OCI-LY3 (cell line): ENCODE measurements around the gene TRIM29.

Source experiments
- H2AFZ ChIP-seq: fragments of 200-600, 300-600 bp; shearing (Covaris generic); 2 replicates; pipeline ENCODE4 v1.6.0; 2014; ENCODE audit warnings: antibody characterized with exemption, low read depth, low read length
- H3K27ac ChIP-seq: fragments of 200-600, 300-600 bp; sonication (generic); 2 replicates; pipeline ENCODE4 v1.5.1; 2014; ENCODE audit warnings: mild to moderate bottlenecking, low read length, moderate library complexity, mixed read lengths
- H3K27me3 ChIP-seq: fragments of 200-600, 300-600 bp; sonication (generic); 2 replicates; pipeline ENCODE4 v1.6.1; 2014; ENCODE audit warnings: low read depth, low read length, mixed read lengths
- H3K36me3 ChIP-seq: fragments of 200-600, 300-600 bp; sonication (generic); replicated peaks from 2 replicates; pipeline ENCODE3; 2014; ENCODE audit warnings: low read depth, low read length, mixed read lengths
- H3K4me1 ChIP-seq: fragments of 300-600, 200-600 bp; sonication (generic); 2 replicates; pipeline ENCODE4 v1.6.1; 2014; ENCODE audit warnings: low read length, mixed read lengths
- H3K4me2 ChIP-seq: fragments of 200-600, 300-600 bp; sonication (generic); 2 replicates; pipeline ENCODE4 v1.6.1; 2014; ENCODE audit warnings: low read length, mixed read lengths
- H3K4me3 ChIP-seq: fragments of 300-600, 200-600 bp; sonication (generic); 2 replicates; pipeline ENCODE4 v1.5.1; 2014; ENCODE audit warnings: antibody characterized with exemption, mild to moderate bottlenecking, low read length, moderate library complexity
- H3K79me2 ChIP-seq: fragments of 300-600, 200-600 bp; shearing (Covaris generic); 2 replicates; pipeline ENCODE4 v1.6.1; 2014; ENCODE audit warnings: mild to moderate bottlenecking, low read length, mixed read lengths
- H3K9ac ChIP-seq: fragments of 300-600, 200-600 bp; shearing (Covaris generic); 2 replicates; pipeline ENCODE4 v1.6.0; 2014; ENCODE audit warnings: mild to moderate bottlenecking, low read length, moderate library complexity
- H3K9me3 ChIP-seq: fragments of 200-600, 300-600 bp; shearing (Covaris generic); 2 replicates; pipeline ENCODE4 v1.6.1; 2014; ENCODE audit warnings: low read length, mixed read lengths; ENCODE audit not compliant: insufficient read depth
- H4K20me1 ChIP-seq: fragments of 200-600, 300-600 bp; sonication (generic); 2 replicates; pipeline ENCODE4 v1.6.1; 2016; ENCODE audit warnings: low read length, mixed read lengths; ENCODE audit not compliant: insufficient read depth
- CTCF ChIP-seq: fragments of 200-600, 300-600 bp; sonication (generic); IDR thresholded peaks from 2 replicates; pipeline ENCODE4 v1.5.1; 2014; ENCODE audit warnings: antibody characterized with exemption, low read length, low read depth
- EZH2phosphoT487 ChIP-seq: fragments of 200-600 bp; shearing (Covaris generic); IDR thresholded peaks from 2 replicates; pipeline ENCODE4 v1.6.1; 2018; ENCODE audit warnings: antibody characterized with exemption, mixed run types, low read depth

TRIM29 gene

GRCh38 chr11:120137611-120138521 lies at the start of gene TRIM29:
TRIM29 (minus strand) TSS chr11:120138113; CDS start chr11:120138031, 82 bp downstream.
- Histone ChIP-seq H3K79me2 (no peaks in the 10 kb centered on the region), H3K9me3 (no peaks in the 10 kb centered on the region), H3K4me1 (peaks cover 5% of the 10 kb centered on the region; the same call in 1 of the 2 replicates), H3K27me3 (peaks cover 32% of the 10 kb centered on the region), H3K27ac (no peak within 1 kb of the TSS), H3K4me2 (no peak within 1 kb of the TSS), H3K9ac (no peak within 1 kb of the TSS), H3K4me3 (no peak within 1 kb of the TSS), H2AFZ (no peak within 1 kb of the TSS), H4K20me1 (no peaks in the 10 kb centered on the region), H3K36me3 (no peaks in the 10 kb centered on the region)
- TF ChIP-seq CTCF (no peak), EZH2phosphoT487 (no peak)

GRCh38 chr11:120186774-120187591 lies 49.1 kb upstream of the TRIM29 start:
- TF ChIP-seq EZH2phosphoT487 (no peak), CTCF (no peak)
- peak overlapping the region; percentile 34 for H3K4me2 ChIP-seq
- no peaks in the 10 kb centered on the region for H3K36me3 ChIP-seq
- H3K4me1 ChIP-seq = peaks cover 16% of the 10 kb centered on the region
- no peak overlapping the region for H3K4me3 ChIP-seq
- H2AFZ ChIP-seq = peak overlapping the region; percentile 96
- H3K9ac ChIP-seq = no peak overlapping the region
- no peaks in the 10 kb centered on the region; the same call in none of the 2 replicates for H3K27me3 ChIP-seq
- no peaks in the 10 kb centered on the region for H3K79me2 ChIP-seq
- H3K9me3 ChIP-seq = no peaks in the 10 kb centered on the region
- H4K20me1 ChIP-seq = no peaks in the 10 kb centered on the region
- H3K27ac ChIP-seq = no peak overlapping the region; the same call in 1 of the 2 replicates

GRCh38 chr11:120186456-120186773 lies 48.5 kb upstream of the TRIM29 start:
- Histone ChIP-seq H3K9me3 (no peaks in the 10 kb centered on the region), H3K4me3 (no peak overlapping the region), H4K20me1 (no peaks in the 10 kb centered on the region), H3K27ac (no peak overlapping the region), H3K4me1 (peaks cover 16% of the 10 kb centered on the region), H3K4me2 (peak overlapping the region; percentile 34; the same call in 1 of the 2 replicates), H3K36me3 (no peaks in the 10 kb centered on the region), H3K79me2 (no peaks in the 10 kb centered on the region), H3K9ac (no peak overlapping the region), H2AFZ (peak overlapping the region; percentile 96), H3K27me3 (no peaks in the 10 kb centered on the region; the same call in none of the 2 replicates)
- TF ChIP-seq EZH2phosphoT487 (no peak), CTCF (no peak)
